HFFc6 (cell line): ENCODE measurements around the gene ALK. TPM values are rescaled to one million over a fixed set of nuclear protein-coding genes. Genes with fewer than 3 reads are reported as not detected.

Source experiments
- DNase-seq: peaks from one replicate; pipeline ENCODE4 v3.0.0-alpha.2; 2018
- H3K27ac Mint-ChIP-seq: 2 replicates; pipeline ENCODE4 v1.8.0; 2020; ENCODE audit warnings: mild to moderate bottlenecking, mixed read lengths
- H3K27me3 Mint-ChIP-seq: 2 replicates; pipeline ENCODE4 v1.8.0; 2021; ENCODE audit warnings: mild to moderate bottlenecking, moderate library complexity, mixed read lengths; ENCODE audit not compliant: insufficient read depth
- H3K36me3 Mint-ChIP-seq: 2 replicates; pipeline ENCODE4 v1.8.0; 2021; ENCODE audit warnings: low read depth, mixed read lengths
- H3K4me1 Mint-ChIP-seq: 2 replicates; pipeline ENCODE4 v1.8.0; 2020; ENCODE audit warnings: low read depth, mixed read lengths
- H3K4me3 Mint-ChIP-seq: 2 replicates; pipeline ENCODE4 v1.8.0; 2020; ENCODE audit warnings: mild to moderate bottlenecking, moderate library complexity, mixed read lengths
- H3K9me3 Mint-ChIP-seq: 2 replicates; pipeline ENCODE4 v1.8.0; 2020; ENCODE audit warnings: mild to moderate bottlenecking, mixed read lengths
- total RNA-seq, 6 experiments: library from RNA; stranded (reverse); fragmentation: NEBNext Ultra II Directional; extraction: Animal tissue kit (Norgen Biotek cat#: 25700); gene quantifications; 2 replicates in 1 of 6; 3 replicates in 5 of 6; pipeline ENCODE4 v1.2.3, GENCODE V29; 2021
- TF ChIP-seq, protein P1 (sequence below): fragments of 200-600 bp; sonication (generic); IDR thresholded peaks from 2 replicates; pipeline ENCODE4 v1.5.0; 2021; ENCODE audit warnings: antibody characterized with exemption, mild to moderate bottlenecking

Gene ALK
- total RNA-seq, 6 experiments from 2014 or later: not detected

- TF ChIP-seq, protein P1, sequence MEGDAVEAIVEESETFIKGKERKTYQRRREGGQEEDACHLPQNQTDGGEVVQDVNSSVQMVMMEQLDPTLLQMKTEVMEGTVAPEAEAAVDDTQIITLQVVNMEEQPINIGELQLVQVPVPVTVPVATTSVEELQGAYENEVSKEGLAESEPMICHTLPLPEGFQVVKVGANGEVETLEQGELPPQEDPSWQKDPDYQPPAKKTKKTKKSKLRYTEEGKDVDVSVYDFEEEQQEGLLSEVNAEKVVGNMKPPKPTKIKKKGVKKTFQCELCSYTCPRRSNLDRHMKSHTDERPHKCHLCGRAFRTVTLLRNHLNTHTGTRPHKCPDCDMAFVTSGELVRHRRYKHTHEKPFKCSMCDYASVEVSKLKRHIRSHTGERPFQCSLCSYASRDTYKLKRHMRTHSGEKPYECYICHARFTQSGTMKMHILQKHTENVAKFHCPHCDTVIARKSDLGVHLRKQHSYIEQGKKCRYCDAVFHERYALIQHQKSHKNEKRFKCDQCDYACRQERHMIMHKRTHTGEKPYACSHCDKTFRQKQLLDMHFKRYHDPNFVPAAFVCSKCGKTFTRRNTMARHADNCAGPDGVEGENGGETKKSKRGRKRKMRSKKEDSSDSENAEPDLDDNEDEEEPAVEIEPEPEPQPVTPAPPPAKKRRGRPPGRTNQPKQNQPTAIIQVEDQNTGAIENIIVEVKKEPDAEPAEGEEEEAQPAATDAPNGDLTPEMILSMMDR: no peak
- Mint-ChIP-seq H3K27ac (no peak overlapping the region), H3K27me3 (peaks cover 9% of the 10 kb centered on the region), H3K9me3 (no peaks in the 10 kb centered on the region), H3K4me1 (0 out of 2 replicates have a peak, but pooled peaks cover 8% of the 10 kb centered on the region), H3K36me3 (no peaks in the 10 kb centered on the region), H3K4me3 (no peak overlapping the region)
- DNase-seq: no peak
Measured at GRCh38 chr2:29591600-29591999, 329.8 kb downstream of the ALK start.

DNA sequence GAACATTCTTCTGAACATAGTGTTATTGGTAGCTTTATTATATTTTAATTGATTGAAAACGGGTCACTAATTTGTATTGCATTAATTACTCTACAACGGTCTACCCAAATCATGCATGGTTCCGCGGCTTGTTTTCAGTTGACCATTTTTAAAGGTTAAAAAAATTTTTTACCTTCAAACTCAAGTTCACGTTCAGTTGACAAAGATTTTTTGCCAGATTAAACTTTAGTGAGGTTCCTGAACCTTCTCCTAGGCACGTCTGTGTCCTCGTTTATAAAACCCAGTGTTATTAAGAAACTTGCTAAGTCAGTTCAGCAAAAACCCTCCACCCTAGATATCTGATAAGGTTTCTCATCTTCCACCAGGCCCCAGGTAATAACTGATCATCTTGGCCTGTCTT lies 331.2 kb downstream of the ALK start:
- DNase-seq: no peak
- 0 out of 2 replicates have a peak, but pooled peaks cover 8% of the 10 kb centered on the region for H3K4me1 Mint-ChIP-seq
- H3K36me3 Mint-ChIP-seq: no peaks in the 10 kb centered on the region
- no peak overlapping the region for H3K4me3 Mint-ChIP-seq
- no peaks in the 10 kb centered on the region for H3K9me3 Mint-ChIP-seq
- no peak overlapping the region for H3K27ac Mint-ChIP-seq
- TF ChIP-seq, protein P1: no peak
- peaks cover 5% of the 10 kb centered on the region for H3K27me3 Mint-ChIP-seq

- TF ChIP-seq, protein P1: no peak
- H3K9me3 Mint-ChIP-seq: no peaks in the 10 kb centered on the region
- H3K27me3 Mint-ChIP-seq: peaks cover 5% of the 10 kb centered on the region
Measured at GRCh38 chr2:29589440-29590103, 331.8 kb downstream of the ALK start.

GRCh38 chr2:29587402-29588190 lies 333.8 kb downstream of the ALK start:
- Mint-ChIP-seq H3K4me1 (0 out of 2 replicates have a peak, but pooled peaks cover 8% of the 10 kb centered on the region), H3K27ac (no peak overlapping the region), H3K36me3 (no peaks in the 10 kb centered on the region), H3K27me3 (peaks cover 5% of the 10 kb centered on the region), H3K9me3 (no peaks in the 10 kb centered on the region), H3K4me3 (no peak overlapping the region)
- TF ChIP-seq, protein P1: no peak
- no peak for DNase-seq

More at GRCh38 chr2:29589440-29590103, 331.8 kb downstream of the ALK start:
- no peak overlapping the region for H3K4me3 Mint-ChIP-seq
- H3K36me3 Mint-ChIP-seq: no peaks in the 10 kb centered on the region
- H3K27ac Mint-ChIP-seq: no peak overlapping the region
- no peak for DNase-seq
- H3K4me1 Mint-ChIP-seq: 0 out of 2 replicates have a peak, but pooled peaks cover 8% of the 10 kb centered on the region

DNA sequence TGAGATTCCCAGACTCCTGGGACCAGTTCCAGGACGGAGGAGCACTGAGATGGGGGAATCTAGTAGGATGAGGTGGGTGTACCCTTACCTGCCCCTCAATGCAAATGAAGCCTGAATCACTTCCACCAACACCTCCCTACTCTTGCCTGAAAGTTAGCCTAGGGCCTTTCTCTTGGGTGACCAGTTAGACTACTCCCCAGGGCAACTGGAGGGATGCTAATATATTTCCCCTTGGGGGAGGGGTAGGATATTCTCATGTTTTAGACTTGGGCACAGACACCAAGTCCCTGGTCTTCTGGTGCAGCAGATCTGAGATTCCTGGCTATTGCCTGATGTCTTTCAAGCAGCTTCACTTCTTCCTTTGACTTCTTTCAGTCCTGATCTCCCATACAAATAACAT lies 334.5 kb downstream of the ALK start:
- DNase-seq: no peak
- no peak overlapping the region for H3K27ac Mint-ChIP-seq
- peaks cover 9% of the 10 kb centered on the region for H3K27me3 Mint-ChIP-seq
- H3K4me1 Mint-ChIP-seq: 0 out of 2 replicates have a peak, but pooled peaks cover 8% of the 10 kb centered on the region
- H3K4me3 Mint-ChIP-seq: no peak overlapping the region
- H3K36me3 Mint-ChIP-seq: no peaks in the 10 kb centered on the region
- TF ChIP-seq, protein P1: no peak
- H3K9me3 Mint-ChIP-seq: no peaks in the 10 kb centered on the region
